Endothelial cell (in vitro differentiated cells): ENCODE measurements around the gene DIAPH2. TPM values are rescaled to one million over a fixed set of nuclear protein-coding genes. Genes with fewer than 3 reads are reported as not detected.

ENCODE experiments used
- DNase-seq: peaks from one replicate; pipeline ENCODE4 v3.0.0; 2021; ENCODE audit warnings: low spot score
- H3K27ac Mint-ChIP-seq: one replicate; pipeline ENCODE4 v1.8.0; 2021; ENCODE audit warnings: mixed read lengths, inconsistent platforms; ENCODE audit not compliant: unreplicated experiment
- H3K27me3 Mint-ChIP-seq: one replicate; pipeline ENCODE4 v1.8.0; 2021; ENCODE audit warnings: mild to moderate bottlenecking, moderate library complexity, mixed read lengths, inconsistent platforms; ENCODE audit not compliant: unreplicated experiment
- H3K36me3 Mint-ChIP-seq: one replicate; pipeline ENCODE4 v1.8.0; 2021; ENCODE audit warnings: mild to moderate bottlenecking, low read depth, mixed read lengths, inconsistent platforms; ENCODE audit not compliant: unreplicated experiment
- H3K4me1 Mint-ChIP-seq: one replicate; pipeline ENCODE4 v1.8.0; 2021; ENCODE audit warnings: mild to moderate bottlenecking, mixed read lengths, inconsistent platforms; ENCODE audit not compliant: unreplicated experiment
- H3K4me3 Mint-ChIP-seq: one replicate; pipeline ENCODE4 v1.8.0; 2021; ENCODE audit warnings: mild to moderate bottlenecking, mixed read lengths, inconsistent platforms; ENCODE audit not compliant: unreplicated experiment
- H3K9me3 Mint-ChIP-seq: one replicate; pipeline ENCODE4 v1.8.0; 2021; ENCODE audit warnings: mixed read lengths, inconsistent platforms; ENCODE audit not compliant: unreplicated experiment
- CTCF ChIP-seq: fragments of 200-600 bp; sonication (generic); IDR thresholded peaks from one replicate; pipeline ENCODE4 v1.5.0; 2021; ENCODE audit warnings: antibody characterized with exemption; ENCODE audit not compliant: unreplicated experiment
- total RNA-seq: library from RNA; stranded (reverse); fragmentation: NEBNext Ultra II Directional; extraction: Animal tissue kit (Norgen Biotek cat#: 25700); gene quantifications from one replicate; pipeline ENCODE4 v1.2.1, GENCODE V29; 2021; ENCODE audit not compliant: unreplicated experiment

DIAPH2 gene
- total RNA-seq, 1 donor from 2014 or later = 45.3 TPM

- Mint-ChIP-seq H3K4me1 (peaks cover under 1% of the 10 kb centered on the region), H3K36me3 (no peaks in the 10 kb centered on the region), H3K4me3 (no peak overlapping the region), H3K27ac (no peak overlapping the region), H3K9me3 (no peaks in the 10 kb centered on the region), H3K27me3 (no peaks in the 10 kb centered on the region)
- DNase-seq = no peak
- no peak for TF ChIP-seq CTCF
These were observed 8.2 kb downstream of the DIAPH2 start for GRCh38 chrX:96692890-96693289.

GRCh38 chrX:96693407-96693806 is 8.8 kb downstream of the DIAPH2 start:
- Mint-ChIP-seq H3K27me3 (no peaks in the 10 kb centered on the region), H3K4me3 (no peak overlapping the region), H3K4me1 (peaks cover 2% of the 10 kb centered on the region), H3K27ac (no peak overlapping the region), H3K36me3 (no peaks in the 10 kb centered on the region), H3K9me3 (no peaks in the 10 kb centered on the region)
- no peak for DNase-seq
- TF ChIP-seq CTCF = no peak

- no peak for TF ChIP-seq CTCF
- peaks cover 2% of the 10 kb centered on the region for H3K27me3 Mint-ChIP-seq
- H3K4me1 Mint-ChIP-seq = peaks cover 2% of the 10 kb centered on the region
- no peaks in the 10 kb centered on the region for H3K9me3 Mint-ChIP-seq
- no peak for DNase-seq
- no peak overlapping the region for H3K4me3 Mint-ChIP-seq
- no peaks in the 10 kb centered on the region for H3K36me3 Mint-ChIP-seq
- no peak overlapping the region for H3K27ac Mint-ChIP-seq
These were observed 11.8 kb downstream of the DIAPH2 start for GRCh38 chrX:96696462-96696861.

GRCh38 chrX:96700625-96701024 is 16.0 kb downstream of the DIAPH2 start:
- no peak for DNase-seq
- Mint-ChIP-seq H3K27me3 (peaks cover 2% of the 10 kb centered on the region), H3K27ac (no peak overlapping the region), H3K4me3 (no peak overlapping the region), H3K9me3 (no peaks in the 10 kb centered on the region), H3K36me3 (no peaks in the 10 kb centered on the region), H3K4me1 (peaks cover 2% of the 10 kb centered on the region)
- no peak for TF ChIP-seq CTCF

GRCh38 chrX:96703379-96703778 is 18.7 kb downstream of the DIAPH2 start:
- Mint-ChIP-seq H3K27me3 (peaks cover 2% of the 10 kb centered on the region), H3K9me3 (no peaks in the 10 kb centered on the region), H3K4me1 (no peaks in the 10 kb centered on the region), H3K27ac (no peak overlapping the region), H3K36me3 (no peaks in the 10 kb centered on the region), H3K4me3 (no peak overlapping the region)
- TF ChIP-seq CTCF = no peak
- no peak for DNase-seq
